Measurements from ENCODE around the gene MYH3.

DNA sequence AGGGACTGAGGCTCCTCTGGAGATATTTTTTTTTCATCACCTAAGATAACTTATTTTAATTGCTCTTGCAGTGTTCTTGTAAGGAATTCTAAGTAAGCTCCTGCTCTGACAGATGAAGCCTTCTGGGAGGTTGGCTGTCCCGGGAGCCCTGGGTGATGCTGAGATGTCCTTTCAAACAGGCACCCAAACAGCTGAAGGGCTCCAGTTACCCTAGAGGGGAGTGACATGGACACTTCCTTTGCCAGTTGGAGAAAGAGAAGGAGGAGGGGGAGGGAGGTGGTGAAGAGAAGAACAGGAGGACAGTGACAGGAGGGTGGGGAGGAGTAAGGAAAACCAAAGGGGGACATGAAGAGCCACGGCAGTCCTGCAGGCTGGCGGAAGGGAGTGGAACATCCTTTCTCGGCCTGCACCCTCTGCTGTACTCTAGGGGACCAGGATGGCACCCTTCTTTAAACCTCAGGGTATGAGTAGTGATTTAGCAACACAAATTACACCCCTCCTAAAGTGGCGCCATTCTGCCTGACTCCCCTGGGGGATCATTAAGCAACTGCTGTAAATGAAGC, 51.8 kb downstream of the MYH3 start:
- TF ChIP-seq, protein P1, sequence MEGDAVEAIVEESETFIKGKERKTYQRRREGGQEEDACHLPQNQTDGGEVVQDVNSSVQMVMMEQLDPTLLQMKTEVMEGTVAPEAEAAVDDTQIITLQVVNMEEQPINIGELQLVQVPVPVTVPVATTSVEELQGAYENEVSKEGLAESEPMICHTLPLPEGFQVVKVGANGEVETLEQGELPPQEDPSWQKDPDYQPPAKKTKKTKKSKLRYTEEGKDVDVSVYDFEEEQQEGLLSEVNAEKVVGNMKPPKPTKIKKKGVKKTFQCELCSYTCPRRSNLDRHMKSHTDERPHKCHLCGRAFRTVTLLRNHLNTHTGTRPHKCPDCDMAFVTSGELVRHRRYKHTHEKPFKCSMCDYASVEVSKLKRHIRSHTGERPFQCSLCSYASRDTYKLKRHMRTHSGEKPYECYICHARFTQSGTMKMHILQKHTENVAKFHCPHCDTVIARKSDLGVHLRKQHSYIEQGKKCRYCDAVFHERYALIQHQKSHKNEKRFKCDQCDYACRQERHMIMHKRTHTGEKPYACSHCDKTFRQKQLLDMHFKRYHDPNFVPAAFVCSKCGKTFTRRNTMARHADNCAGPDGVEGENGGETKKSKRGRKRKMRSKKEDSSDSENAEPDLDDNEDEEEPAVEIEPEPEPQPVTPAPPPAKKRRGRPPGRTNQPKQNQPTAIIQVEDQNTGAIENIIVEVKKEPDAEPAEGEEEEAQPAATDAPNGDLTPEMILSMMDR (IDR thresholded peaks at IDR 0.05), result no peak
- no peak for TF ChIP-seq ZFX (IDR thresholded peaks at IDR 0.05; ENCODE audit: borderline replicate concordance)
